Omental fat pad (tissue), 4 donors: ENCODE measurements around the gene FNDC1. TPM values are rescaled to one million over a fixed set of nuclear protein-coding genes. Genes with fewer than 3 reads are reported as not detected.

Source experiments
- ATAC-seq: fragments of 150-250 bp; one replicate; pipeline ENCODE4 v1.9.1; 2016; ENCODE audit warnings: mild to moderate bottlenecking, moderate library complexity; ENCODE audit not compliant: low FRiP score
- DNase-seq: peaks from one replicate; pipeline ENCODE4 v3.0.0-alpha.2; 2019; ENCODE audit warnings: low spot score
- total RNA-seq, 4 donors: library from RNA; depleted of rRNA; stranded (reverse); fragments of >200 nt; gene quantifications; one replicate each; pipeline ENCODE4 v1.1.0, GENCODE V29; 2016
- TF ChIP-seq, protein P1 (sequence below), 3 donors: fragments of 450-650 bp; IDR thresholded peaks; one replicate each; pipeline ENCODE4 v1.5.1; 2016 to 2017; ENCODE audit warnings: antibody characterized with exemption in 3 of 3, mild to moderate bottlenecking in 3 of 3, moderate library complexity in 2 of 3

The FNDC1 gene
- total RNA-seq, 4 donors from 2014 or later: 0.12 to 0.47 (median 0.28) TPM; not detected in 1

GRCh38 chr6:159238920-159239558 is 69.8 kb downstream of the FNDC1 start:
- TF ChIP-seq, protein P1, sequence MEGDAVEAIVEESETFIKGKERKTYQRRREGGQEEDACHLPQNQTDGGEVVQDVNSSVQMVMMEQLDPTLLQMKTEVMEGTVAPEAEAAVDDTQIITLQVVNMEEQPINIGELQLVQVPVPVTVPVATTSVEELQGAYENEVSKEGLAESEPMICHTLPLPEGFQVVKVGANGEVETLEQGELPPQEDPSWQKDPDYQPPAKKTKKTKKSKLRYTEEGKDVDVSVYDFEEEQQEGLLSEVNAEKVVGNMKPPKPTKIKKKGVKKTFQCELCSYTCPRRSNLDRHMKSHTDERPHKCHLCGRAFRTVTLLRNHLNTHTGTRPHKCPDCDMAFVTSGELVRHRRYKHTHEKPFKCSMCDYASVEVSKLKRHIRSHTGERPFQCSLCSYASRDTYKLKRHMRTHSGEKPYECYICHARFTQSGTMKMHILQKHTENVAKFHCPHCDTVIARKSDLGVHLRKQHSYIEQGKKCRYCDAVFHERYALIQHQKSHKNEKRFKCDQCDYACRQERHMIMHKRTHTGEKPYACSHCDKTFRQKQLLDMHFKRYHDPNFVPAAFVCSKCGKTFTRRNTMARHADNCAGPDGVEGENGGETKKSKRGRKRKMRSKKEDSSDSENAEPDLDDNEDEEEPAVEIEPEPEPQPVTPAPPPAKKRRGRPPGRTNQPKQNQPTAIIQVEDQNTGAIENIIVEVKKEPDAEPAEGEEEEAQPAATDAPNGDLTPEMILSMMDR (IDR thresholded peaks at IDR 0.05): no peak
- DNase-seq (no peak), ATAC-seq (no peak)

GRCh38 chr6:159249128-159249527 is 79.9 kb downstream of the FNDC1 start:
- no peak for DNase-seq
- ATAC-seq: peak; percentile 75
- TF ChIP-seq, protein P1 (IDR thresholded peaks at IDR 0.05): no peak

DNA sequence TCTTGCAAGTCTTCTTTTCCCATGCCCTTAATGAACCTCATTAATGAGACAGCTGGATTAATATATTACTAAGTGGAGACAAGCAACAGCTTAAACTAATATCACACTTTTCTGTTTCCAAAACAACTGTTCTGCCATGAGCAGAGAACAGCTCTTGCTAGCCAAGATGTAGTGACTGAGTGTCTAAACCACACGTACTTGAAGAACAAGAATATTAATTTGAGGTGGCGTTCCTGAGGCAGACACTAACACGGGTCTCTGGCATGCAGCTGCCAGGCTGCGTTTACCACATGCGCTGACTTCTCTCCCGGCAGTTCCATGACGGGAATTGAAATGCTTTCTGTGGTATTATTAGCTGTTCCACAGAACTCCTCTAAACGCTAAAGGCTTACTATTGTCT is 80.6 kb downstream of the FNDC1 start:
- TF ChIP-seq, protein P1 (IDR thresholded peaks at IDR 0.05): no peak
- DNase-seq: no peak
- ATAC-seq: no peak

- TF ChIP-seq, protein P1 (IDR thresholded peaks at IDR 0.05): no peak
- DNase-seq (no peak), ATAC-seq (no peak)
These were observed 81.4 kb downstream of the FNDC1 start for GRCh38 chr6:159250633-159251032.

- TF ChIP-seq, protein P1 (IDR thresholded peaks at IDR 0.05): no peak
- ATAC-seq (peak; percentile 88), DNase-seq (no peak)
These were observed 83.8 kb downstream of the FNDC1 start for GRCh38 chr6:159252955-159253508.

GRCh38 chr6:159254186-159254585 is 85.0 kb downstream of the FNDC1 start:
- TF ChIP-seq, protein P1 (IDR thresholded peaks at IDR 0.05): no peak
- no peak for DNase-seq
- ATAC-seq: no peak

DNA sequence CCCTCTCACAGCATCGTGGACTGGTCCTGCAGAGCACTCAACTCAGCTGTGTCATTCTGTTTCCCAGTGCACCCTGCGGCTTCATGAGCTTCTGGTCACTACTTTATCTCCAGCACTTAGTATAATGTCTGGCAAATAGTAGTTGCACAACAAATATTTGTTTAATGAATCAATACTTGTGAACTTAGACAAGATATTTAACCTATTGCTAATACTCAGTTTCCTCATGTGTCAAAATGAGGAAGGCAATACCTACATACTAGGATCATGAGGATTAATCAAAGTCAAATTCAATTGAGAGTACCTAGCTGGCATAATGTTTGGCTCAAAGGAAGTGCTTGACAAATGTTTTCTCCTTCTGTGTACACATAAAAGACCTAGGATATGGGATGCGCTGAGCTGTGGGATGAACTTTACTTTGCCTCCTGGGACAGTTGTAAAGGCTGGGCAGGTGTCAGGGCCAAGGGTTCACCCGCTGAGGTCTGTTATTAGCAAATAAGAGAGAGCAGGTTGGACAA is 86.3 kb downstream of the FNDC1 start:
- DNase-seq (no peak), ATAC-seq (no peak)

More for the DNA sequence above, 86.3 kb downstream of the FNDC1 start:
- TF ChIP-seq, protein P1 (IDR thresholded peaks at IDR 0.05): no peak
